Left forelimb (tissue), 1 donor: ENCODE measurements around the gene MCM3AP.
"Not testable (repeated sequence)": the region's sequence is repeated elsewhere in the genome, so short reads cannot be mapped to it uniquely, and the experiment has no call there.

Experiments used
- DNase-seq: peaks from one replicate; pipeline ENCODE4 v3.0.0-alpha.2; 2018; ENCODE audit warnings: low spot score

MCM3AP gene

DNA sequence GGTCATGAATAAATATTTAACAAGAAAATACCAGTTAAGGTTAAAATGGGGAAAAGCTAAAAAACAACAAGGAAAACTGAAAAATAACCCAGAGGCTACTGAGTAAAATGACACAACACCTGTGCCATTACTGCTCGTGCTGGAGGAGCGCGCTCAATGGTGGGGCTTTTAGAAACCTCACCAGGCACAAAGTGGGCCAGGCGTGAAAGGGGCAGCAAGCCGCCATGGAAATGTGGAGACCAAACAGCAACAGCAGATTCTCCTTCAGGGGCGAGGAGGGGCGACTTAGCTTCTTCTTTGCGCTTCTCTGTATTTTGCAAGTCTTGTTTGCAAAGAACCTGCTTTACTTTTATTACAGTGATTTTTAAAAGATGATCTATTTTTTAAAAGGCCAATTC is 82.2 kb downstream of the MCM3AP start:
- DNase-seq = peak; percentile 8

DNA sequence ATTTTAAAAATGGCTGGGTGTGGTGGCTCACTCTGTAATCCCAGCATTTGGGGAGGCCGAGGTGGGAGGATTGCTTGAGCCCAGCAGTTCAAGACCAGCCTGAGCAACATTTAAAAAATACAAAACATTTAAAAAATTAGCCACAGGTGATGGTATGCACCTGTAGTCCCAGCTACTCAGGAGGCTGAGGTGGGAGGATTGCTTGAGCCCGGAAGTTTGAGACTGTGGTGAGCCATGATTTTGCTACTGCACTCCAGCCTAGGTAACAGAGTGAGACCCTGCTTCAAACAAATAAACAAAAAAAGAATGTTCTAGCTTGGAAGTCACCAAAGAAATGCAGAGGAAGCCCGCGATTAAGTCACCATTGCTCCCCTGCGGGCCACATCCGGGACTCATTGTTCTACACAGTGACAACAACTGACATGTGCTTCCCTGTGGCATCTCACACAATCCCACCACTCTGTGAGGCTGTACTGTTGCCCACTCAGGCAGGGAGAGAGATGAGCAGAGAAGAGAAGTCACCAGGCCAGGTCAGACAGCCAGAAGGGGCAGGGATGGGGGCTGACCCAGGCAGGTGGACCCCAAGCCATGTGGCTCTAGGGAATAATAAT is 82.7 kb downstream of the MCM3AP start:
- peak; percentile 51 for DNase-seq

DNA sequence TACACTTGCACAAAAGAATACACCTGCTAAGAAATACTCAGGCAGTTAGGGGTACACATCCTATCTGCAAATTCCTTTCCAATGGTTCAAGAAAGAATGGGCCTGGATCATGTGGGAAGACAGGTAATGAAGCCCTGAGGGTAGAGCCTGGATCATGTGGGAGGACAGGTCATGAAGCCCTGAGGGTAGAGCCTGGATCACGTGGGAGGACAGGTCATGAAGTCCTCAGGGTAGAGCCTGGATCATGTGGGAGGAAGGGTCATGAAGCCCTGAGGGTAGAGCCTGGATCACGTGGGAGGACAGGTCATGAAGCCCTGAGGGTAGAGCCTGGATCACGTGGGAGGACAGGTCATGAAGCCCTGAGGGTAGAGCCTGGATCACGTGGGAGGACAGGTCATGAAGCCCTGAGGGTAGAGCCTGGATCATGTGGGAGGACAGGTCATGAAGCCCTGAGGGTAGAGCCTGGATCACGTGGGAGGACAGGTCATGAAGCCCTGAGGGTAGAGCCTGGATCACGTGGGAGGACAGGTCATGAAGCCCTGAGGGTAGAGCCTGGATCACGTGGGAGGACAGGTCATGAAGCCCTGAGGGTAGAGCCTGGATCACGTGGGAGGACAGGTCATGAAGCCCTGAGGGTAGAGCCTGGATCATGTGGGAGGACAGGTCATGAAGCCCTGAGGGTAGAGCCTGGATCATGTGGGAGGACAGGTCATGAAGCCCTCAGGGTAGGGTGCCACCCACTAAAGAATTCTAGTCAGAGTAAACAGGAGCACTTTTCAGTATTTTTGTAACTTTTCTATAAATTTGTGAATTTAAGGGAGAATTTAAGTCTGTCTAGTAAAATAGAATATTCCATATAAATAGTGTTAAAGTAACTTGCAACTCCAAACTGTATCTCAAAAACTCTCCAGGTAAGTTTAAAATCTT is 84.3 kb downstream of the MCM3AP start:
- DNase-seq = not testable (repeated sequence)

DNA sequence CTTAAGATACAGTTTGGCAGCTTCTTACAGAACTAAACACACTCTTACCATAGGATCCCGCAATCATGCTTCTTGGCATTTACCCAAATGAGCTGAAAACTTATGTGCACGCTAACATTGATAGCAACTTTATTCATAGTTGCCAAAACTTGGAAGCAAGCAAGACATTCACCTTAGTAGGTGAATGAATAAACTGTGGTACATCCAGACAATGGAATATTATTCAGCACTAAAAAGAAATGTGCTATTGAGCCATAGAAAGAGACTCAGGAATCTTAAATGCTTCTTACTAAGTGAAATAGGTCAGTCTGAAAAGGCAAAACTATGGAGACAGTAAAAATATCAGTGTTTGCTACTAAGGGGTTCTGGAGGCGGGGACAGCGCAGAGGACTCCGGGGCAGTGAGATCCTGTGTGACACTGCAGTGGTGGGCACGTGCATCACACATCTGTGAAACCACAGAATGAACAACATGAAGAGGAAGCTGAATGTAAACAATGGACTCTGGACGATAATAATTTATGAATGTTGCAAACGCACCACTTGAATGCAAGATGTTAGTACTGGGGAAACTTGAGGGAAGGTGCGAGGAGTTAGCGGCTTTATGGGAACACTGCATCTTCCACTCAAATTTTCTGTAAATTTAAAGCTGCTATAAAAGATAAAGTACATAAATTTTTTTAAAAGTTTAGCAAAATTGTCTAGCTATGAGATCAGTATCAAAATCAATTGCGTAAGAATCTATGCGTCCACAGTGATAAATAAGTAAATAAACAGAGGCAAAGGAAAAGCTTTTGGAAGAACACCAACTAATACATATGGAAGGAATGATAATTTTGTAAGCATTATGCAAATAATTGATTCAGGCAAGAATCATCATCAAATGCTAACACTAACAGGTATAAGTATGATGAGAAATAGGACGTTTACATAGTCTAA is 85.7 kb downstream of the MCM3AP start:
- peak; percentile 31 for DNase-seq

DNA sequence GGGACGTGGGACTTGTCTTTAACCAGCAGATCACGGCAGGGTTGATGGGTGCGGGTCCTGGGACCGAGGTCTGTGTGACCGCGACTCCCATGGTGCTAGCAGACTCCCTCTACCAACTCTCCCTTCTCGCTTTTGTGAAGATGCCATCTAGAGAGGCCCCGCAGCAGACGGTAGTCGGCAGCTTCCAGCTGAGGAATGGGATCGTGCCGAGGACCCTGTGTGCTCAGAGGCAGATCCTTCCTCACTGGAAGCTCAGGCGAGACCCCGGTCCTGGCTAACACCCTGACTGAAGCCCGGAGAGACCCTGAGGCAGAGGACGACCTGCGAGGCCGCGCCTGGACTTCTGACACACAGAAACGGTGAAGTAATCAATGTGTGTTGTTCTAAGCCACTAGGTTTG is 88.7 kb downstream of the MCM3AP start:
- peak; percentile 36 for DNase-seq

DNA sequence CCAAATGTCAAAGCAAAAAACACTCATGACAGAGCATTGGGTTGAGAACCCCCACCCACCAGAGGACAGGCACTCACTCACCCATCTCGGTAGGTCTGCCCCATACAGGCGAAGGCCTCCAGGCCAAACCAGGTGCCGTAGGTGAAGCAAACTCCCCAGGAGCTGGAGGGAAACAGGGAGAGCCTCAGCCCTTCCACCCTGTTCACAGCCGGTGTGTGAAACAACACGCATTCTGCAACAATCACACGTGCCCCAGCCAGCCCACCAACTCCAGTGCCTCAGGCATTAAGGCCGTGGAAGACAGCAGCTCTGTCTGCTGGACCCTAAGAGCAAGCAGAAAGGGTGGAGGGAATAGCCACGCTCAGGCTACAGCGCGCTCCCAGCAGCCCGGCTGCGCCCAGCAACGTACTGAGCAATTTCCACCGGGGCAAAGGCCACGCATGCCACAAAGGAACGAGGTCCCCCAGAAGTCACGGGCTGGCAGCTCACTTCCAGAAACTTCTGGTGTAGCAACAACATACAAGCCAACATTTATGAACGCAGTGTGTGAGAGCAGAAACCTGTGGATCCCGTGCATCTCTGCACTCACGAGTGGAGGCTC is 89.7 kb downstream of the MCM3AP start:
- DNase-seq = peak; percentile 40

DNA sequence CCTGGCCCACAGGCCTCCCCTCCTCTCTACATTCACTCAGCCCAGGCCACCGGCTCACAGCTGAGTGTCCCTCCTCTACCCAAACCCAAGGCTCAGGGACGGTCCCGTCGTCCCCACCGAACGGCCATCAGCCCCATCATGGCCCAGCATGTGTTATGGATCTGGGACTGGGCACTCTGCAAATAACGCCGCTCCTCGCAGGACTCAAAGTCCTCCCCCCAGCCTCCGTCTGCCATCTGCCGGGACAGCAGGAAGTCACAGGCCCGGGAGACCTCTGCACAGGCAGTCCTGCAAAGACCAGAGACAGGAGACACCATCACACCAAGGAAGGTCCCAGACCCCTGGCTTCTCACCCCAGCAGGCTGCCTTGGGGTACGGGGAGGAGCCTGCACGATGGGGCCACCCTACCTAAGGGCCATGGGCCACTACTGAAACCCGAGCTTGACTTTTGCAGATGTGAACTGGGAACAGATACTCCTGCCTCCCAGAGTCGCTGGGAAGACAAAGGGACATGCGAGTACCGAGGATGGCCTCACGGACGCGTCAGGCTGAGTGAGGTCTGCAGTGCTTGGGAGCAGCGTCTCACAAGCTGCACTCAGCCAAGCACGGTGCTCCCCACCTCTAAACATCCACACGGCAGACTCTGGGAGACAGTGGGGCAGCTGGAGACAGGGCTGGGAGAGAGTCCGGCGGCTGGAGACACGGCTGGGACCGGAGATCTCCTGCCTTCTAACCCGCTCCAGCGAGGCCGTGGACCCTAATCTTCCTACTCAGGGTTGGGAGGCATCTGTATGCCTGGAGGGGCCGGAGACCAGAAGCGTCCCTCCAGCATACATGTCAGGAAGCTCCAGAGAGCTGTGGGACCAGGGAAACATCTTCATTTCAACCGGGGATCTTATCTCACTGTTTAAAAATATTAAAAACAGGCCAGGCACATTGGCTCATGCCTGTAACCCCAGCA is 90.8 kb downstream of the MCM3AP start:
- peak; percentile 54 for DNase-seq

DNA sequence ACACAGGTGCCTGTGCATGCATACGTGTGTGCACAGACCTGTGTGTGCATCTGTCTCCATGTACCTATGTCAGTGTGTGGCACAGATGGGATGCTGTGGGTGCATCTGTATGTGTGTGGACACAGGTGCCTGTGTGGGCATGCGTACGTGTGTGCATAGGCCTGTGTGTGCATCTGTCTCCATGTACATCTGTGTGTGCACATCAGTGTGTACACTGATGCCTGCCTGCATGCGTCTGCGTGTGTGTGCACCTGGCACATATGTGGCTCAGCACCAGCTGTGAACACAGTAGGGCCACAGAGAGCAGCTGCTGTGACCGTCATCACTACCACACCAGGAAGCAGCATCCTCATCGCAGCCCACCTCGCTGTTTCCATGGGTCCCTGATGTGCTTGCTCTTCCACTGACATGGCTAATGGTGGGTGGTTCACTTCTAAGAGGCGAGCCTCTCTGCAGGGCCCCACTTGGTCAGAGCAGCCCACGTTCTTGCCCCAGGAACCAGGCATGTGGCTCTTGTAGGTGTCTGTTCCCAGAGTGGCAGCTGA is 91.5 kb downstream of the MCM3AP start:
- peak; percentile 41 for DNase-seq

DNA sequence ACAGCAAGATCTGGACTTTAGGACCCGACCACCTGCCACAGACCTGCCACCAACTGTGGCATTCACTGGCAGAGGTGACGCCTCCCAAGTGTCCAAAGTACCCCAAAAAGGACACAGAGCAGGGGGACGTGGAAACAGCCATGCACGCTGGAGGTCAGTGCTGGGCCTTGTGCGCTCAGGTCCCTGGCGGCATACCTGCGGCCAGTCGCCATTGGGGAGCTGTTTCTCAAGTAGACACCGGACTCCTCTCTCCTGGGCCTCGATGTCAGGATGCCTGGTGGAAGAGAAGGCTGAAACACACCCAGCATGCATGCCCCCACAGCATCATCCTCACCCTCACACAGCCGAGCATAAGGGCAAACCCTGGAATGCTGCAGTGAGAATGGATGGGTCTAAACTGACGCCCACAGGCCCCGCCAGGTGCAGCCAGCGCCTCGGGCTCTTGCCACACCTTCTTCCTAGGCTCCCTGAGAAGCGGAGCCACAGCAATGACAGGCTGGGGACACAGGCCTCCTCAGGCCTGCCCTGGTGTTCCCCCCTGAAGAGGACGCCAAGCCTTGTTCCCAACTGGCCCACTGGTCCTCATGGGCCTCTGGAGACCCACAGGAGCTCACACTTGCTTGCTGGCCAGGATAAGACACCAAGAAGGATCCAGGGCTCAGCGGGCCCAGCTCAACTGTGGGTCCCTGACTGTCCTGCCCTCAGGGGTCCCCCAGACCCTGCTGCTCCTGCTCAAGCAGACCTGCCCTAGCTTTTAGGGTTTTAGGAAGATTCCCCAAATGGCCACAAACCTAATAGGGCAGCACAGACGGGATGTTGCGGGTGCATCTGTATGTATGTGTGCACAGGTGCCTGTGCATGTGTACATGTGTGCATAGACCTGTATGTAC is 93.5 kb downstream of the MCM3AP start:
- DNase-seq = no peak

DNA sequence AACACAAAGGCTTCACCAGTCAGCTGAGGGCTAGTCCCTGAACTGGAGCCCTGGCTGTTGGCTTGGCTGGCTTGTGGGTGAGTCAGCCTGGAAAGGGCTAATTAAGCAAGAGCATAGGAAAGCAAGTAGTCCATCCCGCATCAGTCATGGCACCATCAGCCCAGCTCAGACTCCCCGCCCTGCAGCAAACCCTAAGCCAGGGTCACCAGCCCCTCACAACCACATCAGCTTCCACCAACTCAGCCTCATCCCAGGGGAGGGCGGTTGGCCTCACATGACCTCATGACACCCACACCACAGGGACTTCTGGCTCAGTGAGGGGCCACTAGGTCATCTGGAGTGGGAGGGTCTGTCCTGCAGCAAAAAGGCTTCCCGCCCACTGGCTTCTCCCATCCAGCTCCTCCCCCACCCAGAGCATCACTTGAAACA is 94.1 kb downstream of the MCM3AP start:
- DNase-seq = no peak

DNA sequence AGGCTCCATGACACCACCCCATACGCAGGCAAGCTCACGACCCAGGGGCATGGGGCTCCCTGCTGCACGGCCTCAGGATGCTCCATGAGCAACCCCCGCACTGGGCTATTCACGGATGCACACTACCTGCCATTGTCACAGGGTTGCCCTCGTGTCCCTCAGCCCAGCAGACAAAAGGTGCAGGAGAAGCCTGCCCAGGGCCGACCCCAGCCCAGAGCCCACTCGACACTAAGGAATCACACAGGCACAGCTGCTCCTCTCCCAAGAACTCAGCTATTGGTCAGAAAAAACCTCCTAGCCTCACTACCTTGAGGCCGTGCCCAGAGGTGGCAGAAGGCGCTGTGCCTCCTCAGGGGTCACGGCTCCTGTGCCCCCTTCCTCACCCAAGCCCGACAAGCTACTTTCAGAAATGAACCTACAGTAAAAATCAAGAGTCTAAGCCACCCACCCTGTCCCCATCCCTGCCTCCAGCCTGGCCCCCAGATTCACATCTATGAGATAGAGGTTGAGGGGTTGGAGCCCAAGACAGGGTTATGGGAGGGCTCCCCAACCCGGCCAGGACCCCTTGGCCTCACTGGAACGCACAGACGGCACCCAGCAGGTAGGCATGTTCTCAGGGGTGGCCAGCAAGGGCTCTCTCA is 94.8 kb downstream of the MCM3AP start:
- DNase-seq = no peak

DNA sequence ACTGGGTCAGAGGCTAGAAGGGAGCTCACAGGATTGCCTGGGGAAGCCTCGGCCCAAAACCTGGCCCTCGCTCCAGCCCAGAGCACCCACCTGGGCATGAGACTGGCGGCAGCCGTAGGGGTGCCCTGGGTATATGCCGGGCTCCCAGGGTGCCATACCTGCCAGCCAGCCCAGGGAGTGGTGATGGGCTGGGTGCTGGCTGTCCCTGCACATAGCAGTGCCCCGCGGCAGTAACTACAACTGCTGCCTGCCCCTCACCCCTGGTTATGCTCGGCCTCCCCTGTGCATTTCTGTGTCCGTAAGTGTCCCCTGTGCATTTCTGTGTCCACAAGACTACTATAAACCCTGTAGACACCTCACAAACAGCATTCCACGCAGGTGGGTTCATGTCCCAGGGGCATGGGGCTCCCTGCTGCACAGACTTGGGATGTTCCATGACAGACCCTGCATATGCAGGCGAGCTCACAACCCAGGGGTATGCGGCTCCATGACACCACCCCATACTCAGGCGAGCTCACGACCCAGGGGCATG is 95.4 kb downstream of the MCM3AP start:
- DNase-seq = no peak

DNA sequence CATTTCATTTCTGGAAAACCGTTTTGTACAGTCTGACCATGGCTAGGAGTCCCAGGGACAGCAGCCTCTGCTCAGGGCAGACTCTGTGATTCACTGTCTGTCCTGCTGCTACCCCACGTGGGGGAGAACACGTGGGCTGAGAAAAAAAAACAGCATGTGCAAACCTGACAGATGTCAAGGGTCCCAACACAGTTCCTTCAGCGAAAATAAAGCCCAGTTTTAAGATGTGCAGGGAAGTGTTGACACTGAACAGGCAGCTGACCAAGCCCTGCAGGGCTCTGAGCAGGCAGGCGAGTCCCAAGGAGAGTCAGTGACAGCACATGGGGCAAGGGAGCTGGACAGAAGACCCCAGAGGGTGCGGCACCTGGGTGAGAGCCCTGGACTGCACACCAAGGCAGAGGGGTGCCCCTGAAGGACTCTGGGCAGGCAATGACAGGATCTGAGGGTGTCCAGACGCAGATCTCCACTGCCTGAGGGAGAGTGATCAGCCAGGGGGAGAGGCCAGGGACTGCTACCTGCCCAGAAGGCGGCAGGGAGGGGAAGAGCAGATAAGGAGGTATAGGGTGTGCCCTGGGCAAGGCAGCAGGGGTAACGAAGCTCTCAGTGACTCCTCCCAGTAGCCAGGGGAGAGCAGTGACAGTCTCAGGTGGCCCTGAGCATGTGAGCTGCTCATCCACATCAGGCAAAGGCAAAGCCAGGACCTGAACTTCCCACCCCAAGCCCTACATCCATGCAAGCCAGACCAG is 96.0 kb downstream of the MCM3AP start:
- no peak for DNase-seq

DNA sequence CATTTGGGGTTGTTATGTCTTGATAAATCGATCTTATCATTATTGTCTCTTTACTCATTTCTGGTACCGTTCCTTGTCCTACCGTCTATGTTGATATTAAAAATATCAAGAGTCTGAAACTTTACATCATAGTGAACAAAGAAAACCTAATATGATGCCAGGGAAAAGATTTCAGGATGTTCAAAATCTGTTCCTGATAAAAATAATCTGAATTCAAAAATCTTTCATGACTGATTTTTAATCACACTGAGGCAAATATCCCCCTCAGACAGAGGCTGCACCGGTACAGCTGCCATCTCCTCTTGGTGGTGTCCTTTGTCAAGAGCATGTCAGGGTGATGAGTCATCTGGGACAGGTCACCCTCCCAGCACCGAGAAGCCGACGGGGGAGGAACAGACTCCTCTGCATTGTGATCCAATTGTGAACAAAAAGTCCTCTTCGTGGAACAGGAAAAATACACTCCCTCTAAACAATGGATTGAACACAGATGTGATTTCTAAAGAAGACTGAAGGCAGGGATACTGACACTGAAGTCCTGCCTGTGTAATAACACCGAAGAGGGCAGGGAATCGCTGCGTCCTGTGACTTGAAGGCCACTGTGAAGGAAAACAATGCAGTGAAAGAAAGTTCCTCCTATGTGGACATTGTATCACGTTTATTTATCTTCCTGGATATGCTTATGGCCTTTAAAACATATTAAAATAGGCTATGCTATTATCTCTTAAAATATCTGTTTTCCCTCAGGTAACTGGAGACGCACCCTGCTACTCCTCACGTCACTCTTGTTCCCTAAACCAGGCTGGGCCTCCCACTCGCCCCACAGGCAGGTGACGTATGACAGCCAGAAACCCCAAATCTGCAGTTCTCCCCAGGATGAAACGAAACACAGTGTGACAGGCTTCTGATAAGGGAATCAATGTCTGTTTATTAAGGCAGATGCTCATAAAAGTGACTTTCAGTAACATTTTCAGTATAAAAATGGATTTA is 96.9 kb downstream of the MCM3AP start:
- no peak for DNase-seq

DNA sequence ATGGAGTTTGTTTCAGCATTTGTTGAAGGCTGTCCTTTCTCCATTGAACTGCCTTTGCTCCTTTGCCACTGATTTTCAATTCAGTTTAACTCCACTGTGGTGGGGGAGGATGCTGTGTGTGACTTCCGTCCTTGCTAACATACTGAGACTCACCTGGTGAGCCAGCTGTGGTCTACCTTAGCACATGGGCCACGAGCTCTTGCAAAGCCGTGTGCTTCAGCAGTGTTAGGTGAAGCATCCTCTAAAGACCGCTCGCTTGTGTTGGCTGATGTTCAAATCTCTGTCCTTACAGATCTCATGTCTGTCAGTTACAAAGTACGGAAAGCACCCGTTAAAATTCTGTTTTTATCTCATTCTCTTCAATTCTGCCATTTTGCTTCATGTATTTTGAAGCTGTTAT is 97.6 kb downstream of the MCM3AP start:
- no peak for DNase-seq

DNA sequence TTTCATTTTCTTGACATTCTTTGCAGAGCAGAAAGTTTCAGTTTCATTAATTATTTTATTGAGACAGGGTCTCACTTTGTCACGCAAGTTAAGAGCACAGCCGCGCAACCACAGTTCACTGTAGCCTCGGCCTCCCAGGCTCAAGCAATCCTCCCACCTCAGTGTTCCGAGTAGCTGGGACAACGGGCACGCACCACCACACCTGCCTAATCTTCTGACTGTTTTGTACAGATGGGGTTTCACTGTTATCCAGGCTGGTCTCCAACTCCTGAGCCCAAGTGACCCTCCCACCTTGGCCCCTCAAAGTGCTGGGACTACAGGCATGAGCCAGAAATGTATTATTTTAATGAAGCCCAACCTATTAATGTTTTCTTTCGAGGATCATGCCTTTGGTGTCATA is 98.2 kb downstream of the MCM3AP start:
- no peak for DNase-seq

DNA sequence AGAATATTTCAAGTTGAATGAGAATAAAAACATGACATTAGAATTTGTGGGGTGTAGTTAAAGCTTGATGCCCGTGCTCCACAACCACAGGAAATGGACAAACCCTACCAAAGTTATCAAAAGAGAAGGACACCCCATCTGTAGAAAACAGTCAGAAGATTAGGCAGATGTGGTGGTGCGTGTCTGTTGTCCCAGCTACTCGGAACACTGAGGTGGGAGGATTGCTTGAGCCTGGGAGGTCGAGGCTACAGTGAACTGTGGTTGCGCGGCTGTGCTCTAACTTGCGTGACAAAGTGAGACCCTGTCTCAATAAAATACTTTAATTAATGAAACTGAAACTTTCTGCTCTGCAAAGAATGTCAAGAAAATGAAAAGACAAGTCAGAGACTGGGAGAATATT is 99.7 kb downstream of the MCM3AP start:
- DNase-seq = no peak
